HG03196 (cell line): ENCODE data around the gene VGF.
"Not testable (repeated sequence)": the region's sequence is repeated elsewhere in the genome, so short reads cannot be mapped to it uniquely, and the experiment has no call there.

ENCODE experiments used
- ATAC-seq: cut with Tn5 transposase; IDR thresholded peaks from one replicate; pipeline ENCODE4 v1.9.1; 2021; ENCODE audit not compliant: unreplicated experiment

VGF gene

GRCh38 chr7:101120315-101120714 lies 45.1 kb downstream of the VGF start:
- ATAC-seq, result no peak

GRCh38 chr7:101119876-101120275 lies 45.5 kb downstream of the VGF start:
- no peak for ATAC-seq

- no peak for ATAC-seq
Observed at GRCh38 chr7:101118856-101119255, 46.5 kb downstream of the VGF start.

DNA sequence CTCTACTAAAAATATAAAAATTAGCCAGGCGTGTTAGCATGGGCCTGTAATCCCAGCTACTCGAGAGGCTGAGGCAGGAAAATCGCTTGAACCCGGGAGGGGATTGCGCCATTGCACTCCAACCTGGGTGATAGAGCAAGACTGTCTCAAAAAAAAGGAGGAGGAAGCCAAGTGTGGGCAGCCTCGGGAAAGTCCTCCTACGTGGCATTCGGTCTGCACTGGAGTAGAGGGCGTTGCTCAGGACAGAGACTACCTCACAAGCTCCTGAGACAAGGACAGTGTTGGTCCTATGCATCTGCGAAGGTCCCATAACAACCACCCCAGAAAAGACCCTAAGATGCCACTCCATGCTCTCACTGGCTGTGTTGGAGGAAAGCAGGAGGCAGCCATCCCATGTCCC lies 48.5 kb downstream of the VGF start:
- ATAC-seq, result no peak

GRCh38 chr7:101115215-101115614 lies 50.2 kb downstream of the VGF start:
- no peak for ATAC-seq

- no peak for ATAC-seq
Observed at GRCh38 chr7:101114492-101114891, 50.9 kb downstream of the VGF start.

DNA sequence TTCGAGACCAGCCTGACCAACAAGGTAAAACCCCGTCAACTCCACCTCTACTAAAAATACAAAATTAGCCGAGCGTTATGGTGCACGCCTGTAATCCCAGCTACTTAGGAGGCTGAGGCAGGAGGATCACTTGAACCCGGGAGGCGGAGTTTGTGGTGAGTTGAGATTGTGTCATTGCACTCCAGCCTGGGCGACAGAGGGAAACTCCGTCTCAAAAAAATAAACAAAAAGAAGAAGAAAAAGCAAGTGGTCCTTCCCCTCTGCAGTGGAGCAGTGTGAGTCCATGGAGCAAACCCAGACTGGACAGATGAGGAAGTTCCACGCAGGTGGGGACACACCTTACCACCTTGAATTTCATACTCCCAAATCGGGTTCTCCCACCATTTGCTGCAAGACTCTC lies 51.5 kb downstream of the VGF start:
- ATAC-seq, result no peak

DNA sequence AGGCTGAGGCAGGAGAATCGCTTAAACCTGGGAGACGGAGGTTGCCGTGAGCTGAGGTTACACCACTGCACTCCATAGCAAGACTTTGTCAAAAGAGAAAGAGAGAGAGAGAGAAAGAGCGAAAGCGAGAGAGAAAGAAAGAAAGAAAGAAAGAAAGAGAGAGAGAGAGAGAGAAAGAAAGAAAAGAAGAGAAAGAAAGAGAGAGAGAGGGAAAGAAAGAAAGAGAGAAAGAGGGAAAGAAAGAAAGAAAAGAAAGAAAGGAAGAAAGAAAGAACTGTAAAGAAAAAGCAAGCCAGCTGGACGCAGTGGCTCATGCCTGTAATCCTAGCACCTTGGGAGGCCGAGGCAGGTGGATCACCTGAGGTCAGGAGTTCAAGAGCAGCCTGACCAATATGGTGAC lies 52.2 kb downstream of the VGF start:
- ATAC-seq, result not testable (repeated sequence)
